Fibroblast of skin of right biceps (primary cell): ENCODE measurements around the gene ASB18.

Source experiments
- DNase-seq: peaks from one replicate; pipeline ENCODE4 v3.0.0-alpha.2; 2013

The ASB18 gene

GRCh38 chr2:236205867-236206645 is 58.1 kb downstream of the ASB18 start:
- DNase-seq = no peak

- no peak for DNase-seq
Measured at GRCh38 chr2:236204953-236205352, 59.3 kb downstream of the ASB18 start.

DNA sequence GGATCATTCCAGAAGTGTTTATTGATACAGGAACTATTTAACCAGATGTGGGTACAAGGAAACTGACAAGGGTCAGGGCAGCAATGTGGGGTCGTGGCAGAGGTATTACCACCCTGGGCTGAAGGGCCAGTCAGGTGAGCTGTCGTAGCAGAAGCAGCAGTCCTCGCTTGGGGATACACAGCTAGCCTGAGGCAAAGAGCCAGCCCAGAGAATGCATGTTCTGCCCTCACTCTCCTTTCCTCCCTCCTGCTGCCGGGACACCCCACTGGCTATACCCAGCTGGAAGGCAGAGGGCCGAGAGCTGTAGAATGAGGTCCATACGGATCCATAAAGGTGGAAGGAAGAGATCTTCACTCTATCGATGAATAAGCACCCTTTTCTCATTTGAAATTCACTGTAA is 63.8 kb downstream of the ASB18 start:
- DNase-seq = no peak

DNA sequence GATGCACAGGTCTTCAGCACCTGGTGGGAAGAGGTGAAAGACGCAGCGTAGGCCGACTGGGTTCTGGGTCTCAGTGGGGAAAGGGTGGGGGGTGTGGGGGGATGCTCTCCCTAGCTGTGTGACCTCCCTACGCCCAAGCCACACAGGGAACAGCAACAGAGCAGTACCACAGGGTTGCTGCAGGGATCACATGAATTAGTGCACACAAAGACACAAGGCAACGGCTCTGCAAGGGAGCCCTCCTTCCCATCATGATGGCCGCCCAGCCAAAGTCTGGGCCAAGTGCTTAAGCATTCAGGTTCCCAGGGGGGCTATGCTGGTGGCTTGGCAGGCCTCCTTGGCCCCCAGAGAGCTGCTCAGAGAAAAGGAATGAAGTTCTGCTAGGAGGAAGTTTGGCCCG is 67.8 kb downstream of the ASB18 start:
- DNase-seq = no peak

DNA sequence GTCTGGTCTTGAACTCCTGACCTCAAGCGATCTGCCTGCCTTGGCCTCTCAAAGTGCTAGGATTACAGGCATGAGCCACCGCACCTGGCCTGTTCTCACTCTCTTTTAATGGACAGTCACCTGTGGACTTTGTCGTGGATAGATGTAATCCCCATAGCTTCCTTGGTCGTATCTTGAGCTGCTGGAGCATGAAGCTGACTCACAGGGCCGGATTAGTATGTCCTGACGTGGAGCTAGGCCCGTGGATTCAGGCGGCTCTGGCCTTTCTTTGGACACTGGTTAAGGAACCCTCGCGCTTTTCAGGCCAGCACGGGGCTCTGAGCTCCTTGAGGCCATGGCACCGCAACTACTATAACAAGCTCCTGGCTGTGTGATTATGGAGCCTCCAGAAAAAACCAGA is 68.5 kb downstream of the ASB18 start:
- DNase-seq = no peak

DNA sequence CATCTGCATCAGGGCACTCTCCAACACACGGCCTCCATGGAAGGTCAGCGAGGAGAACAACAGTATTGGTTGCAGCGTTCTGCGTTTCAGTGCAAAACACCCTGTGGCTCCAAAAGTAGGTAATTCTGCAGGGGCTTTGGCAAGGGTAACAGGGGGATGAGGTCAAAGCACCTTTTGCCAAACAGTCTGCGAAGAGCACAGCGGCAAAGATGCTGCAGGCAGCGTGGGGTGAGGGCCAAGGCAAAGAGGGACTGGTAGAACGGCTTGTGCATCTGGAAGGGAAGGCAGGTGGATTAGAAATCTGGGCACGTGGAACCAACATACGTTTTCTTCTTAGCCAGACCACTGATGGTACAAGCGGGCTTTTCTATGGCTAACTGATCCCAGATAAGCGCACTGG is 69.4 kb downstream of the ASB18 start:
- DNase-seq = no peak

- no peak for DNase-seq
Measured at GRCh38 chr2:236193026-236193425, 71.2 kb downstream of the ASB18 start.

GRCh38 chr2:236190674-236191073 is 73.5 kb downstream of the ASB18 start:
- DNase-seq = no peak

GRCh38 chr2:236184701-236185100 is 79.5 kb downstream of the ASB18 start:
- DNase-seq = no peak

GRCh38 chr2:236180831-236181453 is 83.3 kb downstream of the ASB18 start:
- peak; percentile 72 for DNase-seq

GRCh38 chr2:236180076-236180816 is 84.0 kb downstream of the ASB18 start:
- peak; percentile 87 for DNase-seq

DNA sequence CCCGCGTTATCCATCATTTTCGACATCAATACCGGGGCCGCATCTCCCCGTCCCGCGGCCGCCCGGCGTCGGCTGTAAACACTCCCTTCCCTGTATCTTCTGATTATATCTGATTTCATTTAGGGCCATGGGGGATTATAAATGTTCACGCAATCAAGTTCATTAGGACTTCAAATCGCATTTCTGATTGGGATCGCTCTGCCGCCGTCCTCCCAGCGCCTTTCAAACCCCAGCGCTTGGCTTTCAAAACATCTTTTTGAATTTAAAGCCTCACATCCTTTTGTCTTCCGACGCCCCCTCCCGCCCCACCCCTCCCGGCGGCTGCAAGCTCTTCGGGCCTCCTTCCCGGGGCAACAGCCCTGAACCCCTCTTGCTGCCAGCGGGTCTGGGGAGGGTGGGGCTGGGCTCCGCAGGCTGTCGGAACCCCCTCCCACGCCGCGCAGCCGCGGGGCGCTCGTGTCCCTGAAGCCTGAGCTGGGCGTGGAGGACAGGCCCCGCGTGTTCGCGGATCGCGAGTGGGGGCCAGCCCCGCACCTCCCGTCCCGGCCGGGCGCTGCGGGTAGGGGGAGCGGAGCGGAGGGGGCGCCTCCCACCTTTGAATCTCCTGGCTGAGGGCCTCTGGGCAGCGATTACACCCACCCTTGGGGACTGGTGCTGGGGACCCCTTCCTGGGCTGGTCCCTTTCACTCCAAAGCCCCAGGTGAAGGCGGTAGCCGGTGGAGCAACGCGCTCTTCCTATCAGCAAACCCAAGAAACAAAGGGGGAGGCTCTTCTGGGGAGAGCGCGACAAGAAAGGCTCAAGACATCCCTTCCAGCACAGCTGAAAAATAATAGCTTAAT is 84.8 kb downstream of the ASB18 start:
- peak; percentile 49 for DNase-seq

DNA sequence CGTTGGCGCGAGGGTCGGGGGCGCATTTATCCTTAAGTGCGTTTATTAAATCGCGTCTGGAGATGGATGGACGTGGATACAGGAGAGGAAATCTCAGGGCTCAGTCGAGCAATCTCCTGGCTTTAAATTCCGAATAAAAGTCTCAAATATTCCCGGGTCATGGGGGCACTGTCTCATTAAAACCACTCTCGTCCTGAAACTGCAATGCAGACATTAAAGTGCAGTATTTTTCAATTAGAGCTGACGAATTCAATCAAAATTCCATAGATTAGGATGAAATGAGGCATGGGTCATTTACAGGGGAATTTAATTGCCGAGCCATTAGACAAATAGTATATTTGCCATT is 85.3 kb downstream of the ASB18 start:
- peak; percentile 28 for DNase-seq

- DNase-seq = peak; percentile 69
Measured at GRCh38 chr2:236177967-236178889, 86.0 kb downstream of the ASB18 start.

DNA sequence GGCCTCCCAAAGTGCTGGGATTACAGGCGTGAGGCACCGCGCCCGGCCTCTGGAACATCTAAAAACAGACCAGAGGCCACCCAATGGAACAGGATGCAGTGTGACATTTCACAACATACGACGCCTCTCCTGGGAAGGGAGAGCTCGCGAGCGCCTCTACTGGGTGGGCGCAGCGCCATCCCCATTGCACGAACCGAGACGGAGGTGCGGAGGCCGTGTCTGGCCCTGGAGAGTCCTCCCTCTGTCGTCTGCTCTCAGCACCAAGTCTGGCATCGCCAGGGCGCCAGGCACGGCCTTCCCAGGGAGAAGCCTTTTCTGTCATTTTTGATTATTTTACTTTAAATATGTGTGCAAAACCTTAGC is 86.6 kb downstream of the ASB18 start:
- peak; percentile 70 for DNase-seq

GRCh38 chr2:236176951-236177350 is 87.3 kb downstream of the ASB18 start:
- no peak for DNase-seq

- peak; percentile 47 for DNase-seq
Measured at GRCh38 chr2:236176417-236176816, 87.8 kb downstream of the ASB18 start.

GRCh38 chr2:236175548-236176150 is 88.6 kb downstream of the ASB18 start:
- DNase-seq = no peak

DNA sequence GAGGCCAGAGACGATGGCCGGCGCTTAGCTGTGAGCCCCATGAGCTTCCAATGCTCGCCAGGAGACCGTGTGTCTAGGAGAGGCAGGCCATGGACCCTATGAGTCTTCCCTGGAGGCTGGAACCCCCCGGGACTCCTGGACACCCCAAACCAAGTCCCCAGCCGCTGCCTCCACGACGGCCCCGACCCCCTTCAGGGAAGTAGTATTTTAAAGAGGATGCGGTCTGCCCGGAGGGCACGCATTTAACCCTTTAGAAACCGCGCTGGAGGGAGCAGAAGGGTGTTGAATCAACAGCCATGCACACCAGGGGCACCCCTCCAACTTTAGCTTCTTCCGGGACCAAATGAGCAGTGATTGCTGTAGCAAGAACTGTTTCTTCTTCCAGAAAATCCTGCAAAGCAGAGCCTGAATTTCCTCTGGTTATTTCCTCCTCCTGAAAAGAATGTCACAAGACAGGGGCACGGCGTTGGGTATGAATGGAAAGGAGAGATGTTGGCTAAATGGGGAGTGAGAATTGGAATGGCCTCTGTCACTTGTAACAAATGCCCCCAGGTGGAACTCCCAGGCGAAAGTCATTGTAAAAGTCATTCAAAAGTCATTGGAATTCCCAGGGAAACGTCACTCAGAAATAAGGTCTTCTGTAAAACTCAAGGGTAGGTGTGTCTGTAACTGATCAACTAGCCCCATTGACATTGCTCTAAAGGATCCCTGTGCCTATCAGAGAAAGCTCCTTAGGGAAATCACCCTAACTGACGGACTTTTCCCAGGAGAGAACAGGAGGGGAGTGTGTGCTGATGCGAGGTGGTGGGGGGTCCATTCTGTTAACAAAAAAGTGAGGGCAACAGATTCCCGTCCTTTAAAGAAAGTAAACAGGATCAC is 90.2 kb downstream of the ASB18 start:
- DNase-seq = no peak

GRCh38 chr2:236173036-236173728 is 91.0 kb downstream of the ASB18 start:
- DNase-seq = no peak
